ENCODE measurements around the gene CXCL1.

Gene CXCL1

DNA sequence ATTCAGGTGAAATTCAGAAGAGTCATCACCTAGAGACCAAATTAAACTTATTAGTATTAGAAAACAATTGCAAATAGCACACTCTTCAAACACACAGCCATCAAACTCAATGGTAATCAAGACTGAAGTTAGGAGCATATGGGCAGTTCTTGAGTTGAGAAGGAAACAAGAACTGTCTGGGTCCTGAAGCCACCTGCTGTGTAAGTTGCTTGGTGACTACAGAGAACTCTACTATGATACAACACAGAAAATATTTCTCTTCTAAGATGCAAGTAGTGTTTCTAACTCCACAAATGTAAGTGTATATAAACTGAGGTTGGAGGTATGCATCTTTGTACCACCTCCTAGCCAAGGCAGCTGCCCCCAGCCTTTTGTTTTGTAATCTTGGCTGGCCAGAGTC is 16.4 kb upstream of the CXCL1 start:
- TF ChIP-seq, protein P1, sequence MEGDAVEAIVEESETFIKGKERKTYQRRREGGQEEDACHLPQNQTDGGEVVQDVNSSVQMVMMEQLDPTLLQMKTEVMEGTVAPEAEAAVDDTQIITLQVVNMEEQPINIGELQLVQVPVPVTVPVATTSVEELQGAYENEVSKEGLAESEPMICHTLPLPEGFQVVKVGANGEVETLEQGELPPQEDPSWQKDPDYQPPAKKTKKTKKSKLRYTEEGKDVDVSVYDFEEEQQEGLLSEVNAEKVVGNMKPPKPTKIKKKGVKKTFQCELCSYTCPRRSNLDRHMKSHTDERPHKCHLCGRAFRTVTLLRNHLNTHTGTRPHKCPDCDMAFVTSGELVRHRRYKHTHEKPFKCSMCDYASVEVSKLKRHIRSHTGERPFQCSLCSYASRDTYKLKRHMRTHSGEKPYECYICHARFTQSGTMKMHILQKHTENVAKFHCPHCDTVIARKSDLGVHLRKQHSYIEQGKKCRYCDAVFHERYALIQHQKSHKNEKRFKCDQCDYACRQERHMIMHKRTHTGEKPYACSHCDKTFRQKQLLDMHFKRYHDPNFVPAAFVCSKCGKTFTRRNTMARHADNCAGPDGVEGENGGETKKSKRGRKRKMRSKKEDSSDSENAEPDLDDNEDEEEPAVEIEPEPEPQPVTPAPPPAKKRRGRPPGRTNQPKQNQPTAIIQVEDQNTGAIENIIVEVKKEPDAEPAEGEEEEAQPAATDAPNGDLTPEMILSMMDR (IDR thresholded peaks at IDR 0.05) = no peak
- no peaks in the 10 kb centered on the region for H3K9me3 ChIP-seq
- DNase-seq = no peak
- H3K4me1 ChIP-seq = peaks cover 0 to 35% (median 13%) of the 10 kb centered on the region in 4 donors
- H3K4me3 ChIP-seq = peak overlapping the region; percentile 37 to 43
- H3K27me3 ChIP-seq = peaks cover 0 to 3% of the 10 kb centered on the region in 2 donors
- no peak overlapping the region for H3K27ac ChIP-seq
- H3K36me3 ChIP-seq = no peaks in the 10 kb centered on the region
- intact Hi-C loops (cut with DNase I; ENCODE audit: low total_unique reads) = no loop called here

DNA sequence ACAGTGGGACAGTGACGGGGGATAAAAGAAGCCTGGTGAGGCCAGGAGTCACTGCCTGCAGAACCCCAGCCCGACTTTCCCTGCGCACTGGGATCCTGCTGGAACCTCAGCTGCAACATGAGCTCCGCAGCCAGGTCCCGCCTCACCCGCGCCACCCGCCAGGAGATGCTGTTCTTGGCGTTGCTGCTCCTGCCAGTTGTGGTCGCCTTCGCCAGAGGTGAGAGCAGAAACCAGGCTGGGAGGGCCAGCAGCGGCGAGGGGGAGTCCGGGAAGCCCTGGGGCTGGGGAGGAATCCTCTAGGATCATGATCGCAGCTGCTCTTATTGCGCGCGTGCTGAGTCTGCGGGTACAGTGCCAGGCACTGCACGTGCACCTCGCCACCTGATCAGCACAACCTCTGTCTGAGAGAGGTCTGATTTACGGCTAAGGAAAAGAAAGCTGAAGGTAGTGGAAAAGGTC is 15.9 kb upstream of the CXCL1 start, which contains the start of gene PF4V1:
PF4V1 (plus strand) TSS at position 51 of the 459 bp plus-strand sequence; CDS start at position 118, 67 bp downstream.
- Histone ChIP-seq H3K27ac (no peak within 1 kb of the TSS), H3K36me3 (no peaks in the 10 kb centered on the region), H3K27me3 (peaks cover 0 to 3% of the 10 kb centered on the region in 2 donors), H3K4me3 (peak within 1 kb of the TSS; percentile 37 to 43), H3K4me1 (peaks cover 0 to 35% (median 13%) of the 10 kb centered on the region in 4 donors), H3K9me3 (no peaks in the 10 kb centered on the region)
- TF ChIP-seq, protein P1 (IDR thresholded peaks at IDR 0.05) = no peak
- intact Hi-C loops (cut with DNase I; ENCODE audit: low total_unique reads) = no loop called here
- peak in 1 of 2 donors; percentile 71 for DNase-seq

DNA sequence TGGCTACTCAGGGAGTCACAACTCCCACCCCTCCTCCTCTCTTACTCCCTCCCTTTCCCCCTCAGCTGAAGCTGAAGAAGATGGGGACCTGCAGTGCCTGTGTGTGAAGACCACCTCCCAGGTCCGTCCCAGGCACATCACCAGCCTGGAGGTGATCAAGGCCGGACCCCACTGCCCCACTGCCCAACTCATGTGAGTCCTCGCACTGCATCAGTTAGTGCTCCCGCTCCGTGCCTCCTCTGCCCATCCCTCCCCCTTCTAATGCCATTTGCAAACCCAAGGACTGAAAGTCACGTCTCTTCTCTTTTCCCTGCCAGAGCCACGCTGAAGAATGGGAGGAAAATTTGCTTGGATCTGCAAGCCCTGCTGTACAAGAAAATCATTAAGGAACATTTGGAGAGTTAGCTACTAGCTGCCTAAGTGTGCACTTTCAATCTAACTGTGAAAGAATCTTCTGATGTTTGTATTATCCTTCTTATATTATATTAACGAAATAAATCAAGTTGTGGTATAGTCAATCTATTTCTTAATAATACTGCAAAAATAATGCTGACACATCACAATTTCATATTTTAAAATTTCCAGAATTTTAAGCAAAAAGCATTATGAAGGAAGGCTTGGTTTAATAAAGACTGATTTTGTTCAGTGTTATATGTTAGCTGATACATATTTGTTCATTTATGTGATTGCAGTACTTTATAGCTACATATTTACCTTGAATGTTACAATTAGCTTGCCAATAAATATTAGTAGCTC is 15.3 kb upstream of the CXCL1 start:
- TF ChIP-seq, protein P1 (IDR thresholded peaks at IDR 0.05) = no peak
- intact Hi-C loops (cut with DNase I; ENCODE audit: low total_unique reads) = no loop called here
- Histone ChIP-seq H3K4me1 (peaks cover 0 to 39% (median 13%) of the 10 kb centered on the region in 4 donors), H3K27ac (no peak overlapping the region), H3K4me3 (peak overlapping the region; percentile 37 to 43), H3K9me3 (no peaks in the 10 kb centered on the region), H3K27me3 (peaks cover 0 to 3% of the 10 kb centered on the region in 2 donors), H3K36me3 (no peaks in the 10 kb centered on the region)
- no peak for DNase-seq

DNA sequence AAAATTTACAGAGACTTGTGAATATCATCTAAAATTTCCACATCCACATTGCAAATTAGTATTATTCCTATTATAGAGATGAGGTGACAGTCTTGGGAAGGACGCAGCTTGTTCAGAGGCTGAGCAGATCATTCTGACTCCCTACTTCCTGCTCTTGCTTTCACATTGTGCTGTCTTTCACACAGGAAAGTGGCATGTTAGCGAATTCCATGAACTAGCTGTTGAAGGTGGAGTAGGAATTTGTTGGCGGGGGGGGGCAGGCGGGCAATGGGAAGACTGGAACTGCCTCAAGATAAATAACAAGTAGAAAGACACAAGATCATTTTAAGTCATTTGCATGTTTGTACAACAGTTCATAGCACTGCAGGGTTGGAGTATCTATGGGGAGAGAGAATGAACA is 13.8 kb upstream of the CXCL1 start:
- intact Hi-C loops (cut with DNase I; ENCODE audit: low total_unique reads) = no loop called here
- no peaks in the 10 kb centered on the region for H3K9me3 ChIP-seq
- no peak overlapping the region for H3K4me3 ChIP-seq
- no peaks in the 10 kb centered on the region for H3K36me3 ChIP-seq
- H3K27ac ChIP-seq = peak overlapping the region in 1 of 2 donors; percentile 10
- TF ChIP-seq, protein P1 (IDR thresholded peaks at IDR 0.05) = no peak
- H3K27me3 ChIP-seq = peaks cover 0 to 3% of the 10 kb centered on the region in 2 donors
- H3K4me1 ChIP-seq = peaks cover 0 to 51% (median 13%) of the 10 kb centered on the region in 4 donors
- DNase-seq = no peak

DNA sequence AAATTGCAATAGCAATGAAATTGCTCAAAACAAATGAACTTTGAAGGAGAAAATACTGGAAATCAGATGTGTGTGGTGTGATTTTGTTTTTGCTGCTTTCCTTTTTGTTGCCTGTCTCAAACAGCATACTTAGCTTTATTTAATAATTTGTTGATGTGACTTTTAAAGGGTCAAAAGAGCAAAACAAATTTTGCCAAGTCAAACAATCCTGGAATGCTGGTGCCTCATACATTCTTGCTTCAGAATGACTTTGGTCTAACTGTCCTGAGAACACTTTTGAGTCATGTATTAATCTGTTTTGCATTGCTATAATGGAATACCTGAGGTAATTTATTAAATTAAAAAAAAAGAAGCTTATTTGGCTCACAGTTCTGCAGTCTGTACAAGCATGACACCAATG is 12.7 kb upstream of the CXCL1 start:
- DNase-seq = no peak
- Histone ChIP-seq H3K36me3 (no peaks in the 10 kb centered on the region), H3K27me3 (peaks cover 0 to 3% of the 10 kb centered on the region in 2 donors), H3K9me3 (no peaks in the 10 kb centered on the region), H3K4me1 (peaks cover 0 to 51% (median 13%) of the 10 kb centered on the region in 4 donors), H3K27ac (peak overlapping the region in 1 of 2 donors; percentile 10), H3K4me3 (no peak overlapping the region)
- intact Hi-C loops (cut with DNase I; ENCODE audit: low total_unique reads) = no loop called here
- TF ChIP-seq, protein P1 (IDR thresholded peaks at IDR 0.05) = no peak

All from tibial artery (tissue), 4 donors.